ENCODE measurements around the gene KNDC1.
"Not testable (repeated sequence)": the region's sequence is repeated elsewhere in the genome, so short reads cannot be mapped to it uniquely, and the experiment has no call there.

The KNDC1 gene

DNA sequence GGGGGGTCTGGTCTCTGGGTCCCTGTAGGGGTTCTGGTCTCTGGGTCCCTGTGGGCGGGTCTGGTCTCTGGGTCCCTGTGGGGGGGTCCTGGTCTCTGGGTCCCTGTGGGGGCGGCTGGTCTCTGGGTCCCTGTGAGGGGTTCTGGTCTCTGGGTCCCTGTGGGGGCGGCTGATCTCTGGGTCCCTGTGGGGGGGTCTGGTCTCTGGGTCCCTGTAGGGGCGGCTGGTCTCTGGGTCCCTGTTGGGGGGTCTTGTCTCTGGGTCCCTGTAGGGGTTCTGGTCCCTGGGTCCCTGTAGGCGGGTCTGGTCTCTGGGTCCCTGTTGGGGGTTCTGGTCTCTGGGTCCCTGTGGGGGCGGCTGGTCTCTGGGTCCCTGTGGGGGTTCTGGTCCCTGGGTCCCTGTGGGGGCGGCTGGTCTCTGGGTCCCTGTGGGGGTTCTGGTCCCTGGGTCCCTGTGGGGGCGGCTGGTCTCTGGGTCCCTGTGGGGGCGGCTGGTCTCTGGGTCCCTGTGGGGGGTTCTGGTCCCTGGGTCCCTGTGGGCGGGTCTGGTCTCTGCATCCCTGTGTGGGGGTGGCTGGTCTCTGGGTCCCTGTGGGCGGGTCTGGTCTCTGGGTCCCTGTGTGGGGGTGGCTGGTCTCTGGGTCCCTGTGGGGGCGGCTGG lies 22.4 kb upstream of the KNDC1 start:
- DNase-seq (ENCODE audit: low read depth, low spot score), result not testable (repeated sequence)

DNA sequence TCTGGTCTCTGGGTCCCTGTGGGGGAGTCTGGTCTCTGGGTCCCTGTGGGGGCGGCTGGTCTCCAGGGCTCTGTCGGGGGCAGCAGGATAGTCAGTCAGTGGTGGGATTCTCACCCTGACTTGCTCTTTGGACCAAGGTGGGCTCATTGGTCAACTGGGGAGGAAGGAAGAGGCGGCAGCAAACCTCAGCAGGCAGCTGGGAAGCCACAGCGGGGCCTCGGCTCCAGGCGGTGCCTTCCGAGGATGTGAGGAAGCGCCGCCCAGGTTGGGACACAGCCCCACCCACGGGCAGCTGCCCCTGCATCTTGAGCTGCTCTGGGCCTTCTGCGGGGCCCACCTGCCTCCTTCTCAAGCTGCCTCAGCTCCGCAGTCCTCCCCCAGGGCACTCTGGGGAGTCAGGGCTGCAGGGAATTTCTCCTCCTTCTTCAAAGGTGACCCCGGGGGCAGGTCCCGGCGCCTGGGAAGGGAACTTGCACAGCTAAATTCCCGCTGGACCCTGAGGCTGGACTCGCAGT lies 20.4 kb upstream of the KNDC1 start:
- H3K4me3 ChIP-seq (ENCODE audit: low read length), result no peak overlapping the region
- DNase-seq (ENCODE audit: low read depth, low spot score), result no peak

More for the DNA sequence above, 22.4 kb upstream of the KNDC1 start:
- not testable (repeated sequence) for H3K4me3 ChIP-seq (ENCODE audit: low read length)

DNA sequence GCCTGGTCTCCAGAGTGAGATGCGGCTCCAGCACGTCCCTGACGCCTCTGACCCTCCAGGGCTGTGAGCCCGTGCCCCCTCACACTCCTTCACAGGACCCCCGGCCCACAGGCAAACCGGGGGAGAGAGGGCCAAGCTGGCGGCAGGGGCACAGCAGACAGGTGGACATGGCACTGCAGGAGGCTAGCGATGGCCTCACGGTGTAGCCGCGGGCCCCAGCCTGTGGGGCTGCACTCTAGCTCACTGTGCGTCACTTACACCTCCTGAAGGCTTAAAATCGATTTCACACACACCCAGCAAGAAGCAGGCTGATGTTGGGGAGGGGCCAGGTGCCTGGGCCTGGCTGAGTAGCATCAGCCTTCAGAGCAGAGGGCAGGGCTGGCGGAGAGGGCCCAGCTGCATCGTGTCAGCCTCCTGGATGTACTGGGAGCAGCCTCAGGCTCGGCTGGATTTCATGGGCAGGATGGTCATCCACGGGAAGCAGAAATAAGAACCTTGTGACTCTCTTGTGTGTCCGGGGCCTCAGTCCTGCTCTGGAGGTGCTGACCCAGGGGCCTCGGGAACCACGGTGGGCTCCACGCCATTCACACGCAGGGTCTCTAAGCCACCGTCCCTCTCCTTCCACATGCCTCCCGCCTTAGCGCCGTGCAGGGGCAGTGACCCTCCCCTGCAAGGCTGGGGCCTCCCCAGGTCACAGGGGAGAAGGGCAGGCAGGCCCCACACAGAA lies 19.4 kb upstream of the KNDC1 start:
- H3K4me3 ChIP-seq (ENCODE audit: low read length), result no peak overlapping the region
- DNase-seq (ENCODE audit: low read depth, low spot score), result no peak

DNA sequence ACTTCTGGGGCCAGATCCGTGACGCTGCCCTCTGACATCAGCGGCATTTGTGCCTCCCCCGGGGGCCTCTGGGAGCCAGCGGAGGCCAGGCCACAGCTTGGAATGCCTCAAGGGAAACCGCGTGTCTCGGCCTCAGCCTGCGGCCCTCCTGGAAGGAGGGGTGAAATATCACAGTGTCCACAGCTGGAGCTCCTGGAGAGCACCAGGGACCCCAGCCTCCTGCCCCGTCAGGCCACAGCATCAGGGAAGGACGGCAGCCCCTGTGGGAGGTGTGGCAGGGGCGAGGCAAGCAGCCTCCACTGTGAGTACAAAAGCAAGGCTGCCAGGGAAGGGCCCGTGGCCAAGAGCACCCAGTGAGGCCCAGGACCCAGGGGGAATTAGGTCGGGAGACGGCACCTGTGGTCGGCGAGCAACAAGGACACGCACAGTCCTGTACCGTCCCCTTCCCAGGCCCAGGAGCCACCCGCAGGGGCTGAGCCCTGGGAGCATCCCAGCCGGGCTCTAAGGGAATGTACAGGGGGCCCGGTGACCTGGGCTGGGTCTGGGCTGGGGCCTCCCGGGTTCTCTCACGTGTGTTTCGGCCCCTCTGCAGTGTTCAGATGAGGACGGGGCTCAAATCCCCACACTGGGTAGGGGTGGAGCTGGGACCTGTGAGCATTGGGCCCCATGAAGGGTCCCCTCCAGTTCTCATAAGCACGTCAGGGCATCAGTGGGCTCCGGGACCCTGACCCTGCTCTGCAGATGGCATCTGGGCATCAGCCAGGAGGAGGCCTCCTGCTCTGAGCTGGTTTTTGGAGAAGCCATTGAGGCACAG lies 18.7 kb upstream of the KNDC1 start:
- H3K4me3 ChIP-seq (ENCODE audit: low read length), result no peak overlapping the region
- no peak for DNase-seq (ENCODE audit: low read depth, low spot score)

DNA sequence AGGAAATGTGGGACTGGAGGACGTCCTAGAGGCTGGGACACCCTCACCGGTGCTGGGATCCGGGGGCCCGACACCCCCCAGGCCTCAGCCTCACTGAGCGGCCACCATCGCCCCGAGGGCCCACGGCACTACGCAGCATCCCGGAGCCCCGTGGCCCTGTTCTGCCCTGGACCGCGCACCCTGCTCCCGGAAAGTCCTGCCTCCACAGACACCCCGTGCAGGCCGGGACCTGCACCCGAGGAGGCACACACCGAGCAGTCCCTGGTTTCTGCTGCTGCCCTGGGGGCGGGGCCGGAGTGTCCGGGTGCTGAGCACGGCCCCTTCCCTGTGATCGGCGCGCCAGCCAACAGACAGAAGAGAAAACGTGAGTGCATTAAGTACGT lies 18.1 kb upstream of the KNDC1 start:
- no peak for DNase-seq (ENCODE audit: low read depth, low spot score)
- no peak overlapping the region for H3K4me3 ChIP-seq (ENCODE audit: low read length)

DNA sequence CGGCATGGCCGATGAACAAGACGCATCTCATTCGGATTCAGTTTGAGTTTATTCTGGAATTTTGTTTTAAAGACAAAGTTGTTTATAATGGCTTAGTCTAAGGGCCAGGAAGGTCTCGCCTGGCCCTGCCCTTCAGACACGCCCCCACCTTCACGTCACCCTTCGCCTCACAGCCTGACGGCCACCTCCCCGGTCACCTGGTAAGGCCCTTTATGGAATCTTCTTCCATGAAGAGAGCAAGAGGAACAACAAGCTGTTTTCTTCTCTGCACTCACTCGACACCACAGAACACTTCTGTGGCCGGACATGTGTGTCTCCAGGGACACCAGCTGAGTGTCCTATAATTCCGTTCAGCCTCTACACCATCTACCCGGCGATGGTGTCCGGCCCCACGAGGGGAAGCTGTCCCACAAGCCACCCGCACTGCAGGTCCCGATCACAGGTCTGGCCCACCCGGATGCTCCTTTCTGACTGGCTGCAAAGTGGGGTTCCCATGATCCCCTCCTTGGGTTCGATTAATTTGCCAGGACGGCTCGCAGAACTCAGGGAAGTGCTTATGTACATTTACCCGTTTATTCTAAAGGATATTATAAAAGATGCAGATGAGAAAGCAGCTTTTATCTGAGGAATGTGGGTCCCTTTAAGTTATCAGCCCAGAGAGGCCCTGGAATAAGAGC lies 17.4 kb upstream of the KNDC1 start:
- no peak for DNase-seq (ENCODE audit: low read depth, low spot score)

DNA sequence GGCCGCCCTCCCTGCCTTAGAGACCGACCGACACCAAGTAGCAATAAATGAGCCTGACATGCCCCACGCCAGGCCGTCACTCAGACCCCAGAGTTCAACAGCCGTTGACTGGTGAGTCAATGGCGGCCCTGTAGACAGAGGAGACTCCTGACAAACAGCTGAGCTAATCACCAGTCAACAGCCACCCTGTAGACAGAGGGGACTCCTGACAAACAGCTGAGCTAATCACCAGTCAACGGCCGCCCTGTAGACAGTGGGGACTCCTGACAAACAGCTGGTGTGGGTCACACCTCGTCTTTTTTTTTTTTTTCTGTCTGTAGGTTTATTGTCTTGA lies 16.9 kb upstream of the KNDC1 start:
- H3K4me3 ChIP-seq (ENCODE audit: low read length), result no peak overlapping the region
- DNase-seq (ENCODE audit: low read depth, low spot score), result no peak

More for the DNA sequence above, 17.4 kb upstream of the KNDC1 start:
- no peak overlapping the region for H3K4me3 ChIP-seq (ENCODE audit: low read length)

DNA sequence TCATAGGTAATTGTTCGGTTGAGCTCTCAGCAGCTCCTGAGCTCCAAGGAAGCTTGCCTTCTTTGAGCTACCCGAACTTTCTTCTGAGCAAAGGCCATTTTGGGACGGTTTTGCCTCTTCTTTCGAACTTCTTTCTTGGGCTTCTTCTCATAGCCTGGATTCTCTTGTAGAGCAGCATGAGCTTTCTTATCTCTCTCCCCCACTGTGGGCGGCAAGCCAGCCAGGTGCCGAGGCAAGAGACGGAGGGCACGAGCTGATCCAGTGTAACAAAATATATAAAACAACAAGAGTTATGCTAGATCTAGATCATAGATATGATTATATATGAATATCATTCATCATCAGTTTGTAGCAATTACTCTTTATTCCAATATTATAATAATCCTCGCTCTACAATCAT lies 16.5 kb upstream of the KNDC1 start:
- no peak overlapping the region for H3K4me3 ChIP-seq (ENCODE audit: low read length)
- no peak for DNase-seq (ENCODE audit: low read depth, low spot score)

DNA sequence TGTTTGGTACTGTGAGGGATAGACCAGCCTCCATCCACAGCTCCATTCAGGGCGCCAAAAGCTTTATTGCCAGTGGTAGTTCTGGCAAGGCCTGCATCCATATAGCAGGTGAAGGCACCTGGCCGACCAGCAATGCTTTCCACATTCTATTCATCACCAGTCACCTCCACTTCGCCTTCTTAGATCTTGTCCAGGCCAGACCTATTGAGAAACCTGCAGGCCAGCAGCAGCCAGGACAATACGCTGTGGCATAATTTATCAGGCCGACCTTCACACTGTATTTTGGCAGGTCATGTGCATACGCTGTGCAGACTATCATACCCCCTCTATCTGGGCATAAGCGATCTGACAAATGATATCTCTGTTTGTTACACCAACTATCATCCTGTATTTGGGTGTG lies 15.2 kb upstream of the KNDC1 start:
- H3K4me3 ChIP-seq (ENCODE audit: low read length), result no peak overlapping the region
- DNase-seq (ENCODE audit: low read depth, low spot score), result no peak

DNA sequence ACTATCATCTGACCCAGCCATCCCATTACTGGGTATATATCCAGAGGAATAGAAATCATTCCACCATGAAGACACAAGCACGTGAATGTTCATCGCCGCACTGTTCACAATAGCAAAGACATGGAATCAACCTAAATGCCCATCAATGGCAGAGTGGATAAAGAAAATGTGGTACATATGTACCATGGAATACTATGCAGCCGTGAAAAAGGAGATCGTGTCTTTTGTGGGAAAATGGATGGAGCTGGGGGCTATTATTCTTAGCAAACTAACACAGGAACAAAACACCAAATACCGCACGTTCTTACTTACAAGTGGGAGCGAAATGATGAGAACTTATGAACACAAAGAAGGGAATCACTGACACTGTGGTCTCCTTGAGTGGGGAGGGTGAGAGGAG lies 9.8 kb upstream of the KNDC1 start:
- DNase-seq (ENCODE audit: low read depth, low spot score), result no peak
- H3K4me3 ChIP-seq (ENCODE audit: low read length), result no peak overlapping the region

DNA sequence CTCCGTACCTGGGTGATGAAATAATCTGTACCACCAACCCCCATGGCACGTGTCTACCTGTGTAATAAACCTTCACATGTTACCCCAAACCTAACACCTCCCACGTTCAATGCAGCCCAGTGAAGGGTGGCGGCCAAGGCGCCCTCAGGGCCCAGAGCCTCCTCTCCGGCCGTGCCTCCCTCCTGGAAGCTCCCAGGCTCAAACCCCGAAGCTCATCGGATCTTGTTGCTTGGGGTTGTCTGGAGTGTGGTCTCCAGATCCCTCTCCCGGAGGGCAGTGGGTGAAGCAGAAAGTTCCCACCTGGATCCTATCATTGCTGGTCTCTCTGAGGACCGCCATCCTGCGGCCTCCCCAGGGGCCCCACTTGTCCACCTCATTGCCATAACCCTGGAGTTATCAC lies 9.4 kb upstream of the KNDC1 start:
- no peak for DNase-seq (ENCODE audit: low read depth, low spot score)
- H3K4me3 ChIP-seq (ENCODE audit: low read length), result no peak overlapping the region

DNA sequence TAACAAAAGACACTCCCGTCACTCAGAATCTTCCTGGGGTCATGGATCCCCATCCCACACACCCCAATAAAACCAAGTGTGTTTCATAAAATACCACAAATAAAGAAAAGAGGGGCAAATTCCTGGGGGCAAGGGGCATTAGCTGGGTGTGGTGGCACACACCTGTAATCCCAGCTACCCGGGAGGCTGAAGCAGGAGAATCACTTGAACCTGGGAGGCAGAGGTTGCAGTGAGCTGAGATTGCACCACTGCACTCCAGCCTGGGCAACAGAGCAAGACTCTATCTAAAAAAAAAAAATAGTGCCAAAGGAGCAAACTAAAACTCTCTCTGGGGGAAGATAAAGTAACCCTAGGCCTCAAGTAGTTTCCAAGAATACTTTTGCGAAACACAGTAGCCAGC lies 8.9 kb upstream of the KNDC1 start:
- not testable (repeated sequence) for DNase-seq (ENCODE audit: low read depth, low spot score); H3K4me3 ChIP-seq (ENCODE audit: low read length)

DNA sequence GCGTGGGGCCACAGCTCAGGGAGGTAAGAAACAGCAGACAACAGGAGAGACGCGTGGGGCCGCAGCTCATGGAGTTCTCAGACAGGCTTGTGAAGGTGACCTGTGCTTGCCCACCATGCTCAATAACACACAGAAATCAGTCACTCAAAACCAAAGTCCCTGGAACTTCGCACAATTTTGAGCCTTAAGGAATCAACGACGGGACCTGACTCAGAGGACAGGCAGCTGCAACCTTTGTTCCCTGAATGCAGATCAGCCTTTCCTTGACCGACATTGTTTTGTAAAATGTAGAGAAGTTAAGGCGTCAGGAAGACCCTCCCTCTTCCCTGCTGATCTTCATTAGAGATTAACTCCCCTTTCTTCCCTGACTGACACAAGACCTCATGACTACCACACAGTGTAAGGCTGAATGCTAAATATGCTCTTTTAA lies 8.5 kb upstream of the KNDC1 start:
- DNase-seq (ENCODE audit: low read depth, low spot score), result no peak
- no peak overlapping the region for H3K4me3 ChIP-seq (ENCODE audit: low read length)

DNA sequence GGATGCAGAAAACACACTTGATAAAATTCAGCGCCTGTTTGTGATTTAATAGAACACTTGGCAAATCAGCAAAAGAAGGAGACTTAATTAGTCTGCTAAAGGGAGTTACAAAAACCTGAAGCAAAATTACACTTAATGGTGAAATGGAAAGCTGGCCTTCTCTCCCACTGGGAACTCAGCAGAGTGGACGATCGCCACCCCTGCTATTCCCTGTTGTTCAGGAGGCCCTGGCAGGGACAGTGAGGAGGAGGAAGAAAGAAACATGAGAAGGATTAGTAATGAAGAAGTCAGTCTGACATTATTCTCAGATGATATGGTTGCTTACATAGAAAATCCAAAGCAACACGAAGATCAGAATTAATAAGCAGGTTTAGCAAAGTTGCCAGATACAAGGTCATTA lies 5.6 kb upstream of the KNDC1 start:
- H3K4me3 ChIP-seq (ENCODE audit: low read length), result no peak overlapping the region
- DNase-seq (ENCODE audit: low read depth, low spot score), result no peak

DNA sequence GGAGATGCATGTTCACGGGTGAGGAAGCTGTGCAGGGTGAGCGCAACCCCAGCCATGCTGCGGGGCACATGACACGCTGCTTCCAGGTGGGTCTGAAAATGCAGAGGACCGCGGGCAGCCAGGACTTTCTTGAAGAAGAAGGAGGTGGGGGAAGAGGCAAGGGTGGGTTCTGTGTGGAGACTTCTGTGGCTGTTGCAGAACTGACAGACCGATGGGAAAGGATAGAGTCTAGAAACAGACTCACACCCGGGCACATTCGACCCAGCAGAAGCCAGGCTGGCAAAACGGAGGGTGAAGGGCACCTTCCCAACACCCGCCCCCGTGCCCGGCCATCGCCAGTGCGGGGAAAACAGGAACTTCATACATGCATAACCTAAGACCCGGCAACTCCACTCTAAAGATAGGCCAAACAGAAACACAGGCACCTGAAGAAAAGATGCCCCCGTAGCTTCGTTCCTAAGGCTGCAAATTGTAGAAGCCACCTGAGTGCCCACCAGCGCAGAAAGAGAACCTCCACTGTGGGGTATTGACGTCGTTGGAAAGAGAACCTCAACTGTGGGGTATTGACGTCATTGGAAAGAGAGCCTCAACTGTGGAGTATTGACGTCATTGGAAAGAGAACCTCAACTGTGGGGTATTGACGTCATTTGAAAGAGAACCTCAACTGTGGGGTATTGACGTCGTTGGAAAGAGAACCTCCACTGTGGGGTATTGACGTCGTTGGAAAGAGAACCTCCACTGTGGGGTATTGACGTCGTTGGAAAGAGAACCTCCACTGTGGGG lies 4.8 kb upstream of the KNDC1 start:
- no peak overlapping the region for H3K4me3 ChIP-seq (ENCODE audit: low read length)
- no peak for DNase-seq (ENCODE audit: low read depth, low spot score)

DNA sequence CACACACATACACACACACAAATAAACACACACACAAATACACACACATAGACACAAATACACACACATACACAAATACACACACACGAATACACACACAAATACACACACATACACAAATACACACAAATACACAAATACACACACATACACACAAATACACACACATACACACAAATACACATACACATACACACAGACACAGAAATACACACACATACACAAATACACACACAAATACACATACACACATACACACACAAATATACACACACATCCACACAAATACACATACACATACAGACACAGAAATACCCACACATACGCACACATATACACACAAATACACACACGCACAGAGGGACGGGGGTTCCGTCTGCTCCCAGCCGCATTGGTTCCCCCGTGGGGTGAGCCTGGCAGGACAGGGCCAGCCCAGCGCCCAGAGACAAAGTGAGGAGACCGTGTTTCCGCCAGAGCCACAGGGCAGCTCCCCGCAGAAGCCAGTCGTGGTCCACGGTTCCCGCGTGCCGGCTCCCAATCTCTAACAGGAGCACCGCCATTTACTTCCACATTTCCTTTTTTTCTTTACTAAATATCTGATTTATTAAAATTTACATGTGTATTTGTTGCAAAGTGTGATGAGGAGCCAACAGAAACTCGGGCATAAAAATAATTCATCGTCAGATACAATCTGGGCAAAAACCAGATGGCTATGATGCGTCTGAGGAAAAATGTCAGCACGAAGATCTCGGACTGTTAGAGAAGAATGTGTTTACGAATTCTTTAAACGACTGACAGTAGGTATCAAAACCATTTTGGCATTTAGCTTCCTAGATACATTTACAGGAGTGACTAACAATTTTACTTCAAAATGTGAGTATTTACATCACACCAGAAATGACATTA lies 3.1 kb upstream of the KNDC1 start:
- no peak overlapping the region for H3K4me3 ChIP-seq (ENCODE audit: low read length)
- no peak for DNase-seq (ENCODE audit: low read depth, low spot score)

DNA sequence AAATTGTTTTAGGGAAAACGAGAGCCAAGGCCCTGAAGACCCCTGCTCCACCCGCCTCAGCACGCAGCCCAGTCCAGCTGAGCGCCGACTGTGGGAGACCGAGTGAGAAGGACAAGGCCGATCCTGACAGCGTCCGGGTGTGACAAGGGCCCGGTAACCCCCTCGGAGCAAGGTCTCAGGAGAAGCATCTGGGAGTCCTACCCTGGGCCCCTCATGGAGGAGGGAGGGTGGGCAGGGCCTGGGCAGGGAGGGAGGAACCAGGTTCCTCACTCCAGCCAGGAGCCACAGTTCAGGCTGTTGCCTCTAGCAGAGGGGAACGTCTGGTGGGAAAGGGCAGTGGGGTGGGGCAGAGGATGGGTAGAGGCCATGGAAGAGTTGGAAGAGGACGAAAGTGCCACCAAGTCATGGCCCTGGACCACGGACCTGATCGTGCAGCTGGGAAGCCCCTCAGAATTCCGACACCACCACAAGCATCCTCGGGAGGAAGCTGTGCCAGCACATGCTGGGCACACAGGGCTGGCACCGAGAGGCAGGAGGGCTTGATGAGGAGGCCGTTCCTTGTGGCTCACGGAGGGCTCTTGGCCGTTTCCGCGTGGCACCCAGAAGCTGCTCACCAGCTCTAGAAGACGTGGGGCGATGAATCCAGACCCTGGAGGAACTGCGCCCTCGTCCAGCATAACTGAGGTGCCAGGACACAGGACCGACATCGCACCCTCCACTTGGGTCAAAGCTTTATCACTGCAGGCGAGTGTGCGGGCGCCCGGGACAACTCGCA lies 2.2 kb upstream of the KNDC1 start:
- no peak for DNase-seq (ENCODE audit: low read depth, low spot score)
- no peak overlapping the region for H3K4me3 ChIP-seq (ENCODE audit: low read length)
